PC-3 (cell line): ENCODE measurements around the gene HBB. TPM values are rescaled to one million over a fixed set of nuclear protein-coding genes. Genes with fewer than 3 reads are reported as not detected.
"Not testable (repeated sequence)": the region's sequence is repeated elsewhere in the genome, so short reads cannot be mapped to it uniquely, and the experiment has no call there.

ENCODE experiments used
- ATAC-seq: fragments of 200-7000 bp; cut with Tn5 transposase; 2 replicates; pipeline ENCODE4 v1.9.1; 2020; ENCODE audit warnings: mild to moderate bottlenecking, moderate library complexity
- BruUV-seq: library from RNA; stranded (reverse); fragments of 400-500 nt; replicated peaks from 2 replicates; lab custom pipeline; 2021; lab: Mats Ljungman, UMichigan
- CTCF ChIA-PET: fragments of 300-600 bp; sonication (Branson Sonifier 250); formaldehyde crosslinking; loops from one replicate; lab custom pipeline; 2022; ENCODE audit warnings: antibody characterized with exemption; lab: Charles Lee
- POLR2A ChIA-PET: fragments of 300-600 bp; sonication (Branson Sonifier 250); formaldehyde crosslinking; loops from one replicate; lab custom pipeline; 2022; ENCODE audit warnings: antibody characterized with exemption; ENCODE audit not compliant: unreplicated experiment; lab: Charles Lee
- DNase-seq: peaks from one replicate; pipeline ENCODE4 v3.0.0-alpha.2; 2015
- H2AFZ ChIP-seq: fragments of 300-600 bp; sonication (generic); 2 replicates; pipeline ENCODE4 v1.6.0; 2016; ENCODE audit warnings: antibody characterized with exemption, low read length
- H3F3A ChIP-seq: fragments of 300-600 bp; sonication (generic); one replicate; pipeline ENCODE4 v1.6.0; 2017; ENCODE audit warnings: antibody characterized with exemption, low read length, control low read depth, mild to moderate bottlenecking; ENCODE audit not compliant: unreplicated experiment
- H3K27ac ChIP-seq: fragments of 300-600 bp; sonication (generic); 2 replicates; pipeline ENCODE4 v1.5.1; 2016; ENCODE audit warnings: mild to moderate bottlenecking, low read length
- H3K27me3 ChIP-seq: fragments of 300-600 bp; sonication (generic); 2 replicates; pipeline ENCODE4 v1.6.1; 2016; ENCODE audit warnings: low read length, mixed read lengths
- H3K36me3 ChIP-seq: fragments of 300-600 bp; sonication (generic); 2 replicates; pipeline ENCODE4 v1.6.1; 2016; ENCODE audit warnings: low read depth, mixed run types, low read length, mixed read lengths
- H3K4me1 ChIP-seq: fragments of 300-600 bp; sonication (generic); 2 replicates; pipeline ENCODE4 v1.5.1; 2016; ENCODE audit warnings: low read length; ENCODE audit not compliant: insufficient read depth
- H3K4me2 ChIP-seq: fragments of 300-600 bp; sonication (generic); 2 replicates; pipeline ENCODE4 v1.6.0; 2016; ENCODE audit warnings: low read length
- H3K4me3 ChIP-seq: fragments of 300-600 bp; sonication (generic); 2 replicates; pipeline ENCODE4 v1.5.1; 2016; ENCODE audit warnings: mild to moderate bottlenecking, low read length, mixed read lengths
- H3K79me2 ChIP-seq: fragments of 300-600 bp; sonication (generic); 2 replicates; pipeline ENCODE4 v1.6.1; 2017; ENCODE audit warnings: low read length, mixed read lengths
- H3K9ac ChIP-seq: fragments of 300-600 bp; sonication (generic); 2 replicates; pipeline ENCODE4 v1.6.0; 2016; ENCODE audit warnings: mild to moderate bottlenecking, low read length
- H3K9me2 ChIP-seq: fragments of 300-600 bp; sonication (generic); replicated peaks from 2 replicates; pipeline ENCODE4 v1.6.1; 2016; ENCODE audit warnings: mixed run types, low read length, mixed read lengths
- H3K9me3 ChIP-seq: fragments of 300-600 bp; sonication (generic); 2 replicates; pipeline ENCODE4 v1.6.1; 2016; ENCODE audit warnings: low read length, mixed read lengths
- H4K20me1 ChIP-seq: fragments of 300-600 bp; sonication (generic); 2 replicates; pipeline ENCODE4 v1.6.1; 2016; ENCODE audit warnings: low read length, mixed read lengths
- EZH2 ChIP-seq: fragments of 300-600 bp; sonication (generic); IDR thresholded peaks from one replicate; pipeline ENCODE4 v1.6.1; 2017; ENCODE audit warnings: antibody characterized with exemption, mild to moderate bottlenecking, low read length; ENCODE audit not compliant: unreplicated experiment
- EZH2phosphoT487 ChIP-seq: fragments of 300-600 bp; sonication (generic); IDR thresholded peaks from 2 replicates; pipeline ENCODE4 v1.6.1; 2018; ENCODE audit warnings: mild to moderate bottlenecking, antibody characterized with exemption, low read length, borderline replicate concordance
- intact Hi-C: fragments of 100-400 bp; cut with micrococcal nuclease; formaldehyde crosslinking; loops from 2 replicates; pipeline ENCODE4 v1.9.0; 2023
- total RNA-seq: library from RNA; depleted of rRNA; stranded (reverse); fragments of >200 nt; gene quantifications from 2 replicates; pipeline ENCODE4 v1.2.3, GENCODE V29; 2014
- TF ChIP-seq, protein P1 (sequence below): fragments of 300-600 bp; sonication (generic); conservative IDR thresholded peaks from 2 replicates; pipeline ENCODE4 v1.5.1; 2017; ENCODE audit warnings: antibody characterized with exemption, low read depth, mild to moderate bottlenecking, low read length

The HBB gene
- total RNA-seq, 1 experiment from 2014 or later: not detected

DNA sequence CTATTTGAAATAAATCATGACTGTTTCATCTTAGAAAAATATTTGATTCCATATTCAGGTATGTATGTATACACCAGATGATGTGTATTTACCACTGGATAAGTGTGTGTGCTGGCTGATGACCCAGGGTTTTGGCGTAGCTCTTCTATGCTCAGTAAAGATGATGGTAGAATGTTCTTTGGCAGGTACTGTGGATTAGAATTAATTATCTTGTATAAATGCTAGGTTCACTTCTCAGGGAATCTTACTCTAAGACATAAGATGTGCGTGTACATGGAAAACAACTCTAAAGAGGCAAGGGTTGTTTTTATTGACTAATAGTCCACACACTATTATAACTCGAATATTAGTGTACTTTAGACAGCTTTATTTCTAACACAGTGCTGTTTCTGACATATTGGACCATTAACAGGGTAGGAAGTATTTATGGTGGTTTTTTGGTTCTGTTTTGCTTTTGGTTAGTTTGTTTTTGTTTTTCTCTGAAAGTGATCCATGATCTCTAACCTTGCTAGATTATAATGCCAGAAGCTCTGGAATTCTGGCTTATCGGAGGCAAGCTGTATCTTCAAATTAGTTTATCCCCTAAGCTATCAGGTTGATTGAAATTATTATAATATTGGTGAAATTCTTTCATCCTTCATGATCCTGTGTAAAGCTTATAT is 23.8 kb upstream of the HBB start:
- Histone ChIP-seq H3K4me3 (no peak overlapping the region), H3K4me2 (no peak overlapping the region), H3K27ac (no peak overlapping the region), H4K20me1 (no peaks in the 10 kb centered on the region), H3K9me2 (no peaks in the 10 kb centered on the region), H3F3A (no peaks in the 10 kb centered on the region), H3K9ac (no peak overlapping the region), H3K9me3 (no peaks in the 10 kb centered on the region), H3K36me3 (no peaks in the 10 kb centered on the region), H3K27me3 (peaks cover 8% of the 10 kb centered on the region), H3K4me1 (no peaks in the 10 kb centered on the region), H3K79me2 (no peaks in the 10 kb centered on the region), H2AFZ (no peak overlapping the region)
- TF ChIP-seq EZH2phosphoT487 (no peak), EZH2 (no peak)
- TF ChIP-seq, protein P1, sequence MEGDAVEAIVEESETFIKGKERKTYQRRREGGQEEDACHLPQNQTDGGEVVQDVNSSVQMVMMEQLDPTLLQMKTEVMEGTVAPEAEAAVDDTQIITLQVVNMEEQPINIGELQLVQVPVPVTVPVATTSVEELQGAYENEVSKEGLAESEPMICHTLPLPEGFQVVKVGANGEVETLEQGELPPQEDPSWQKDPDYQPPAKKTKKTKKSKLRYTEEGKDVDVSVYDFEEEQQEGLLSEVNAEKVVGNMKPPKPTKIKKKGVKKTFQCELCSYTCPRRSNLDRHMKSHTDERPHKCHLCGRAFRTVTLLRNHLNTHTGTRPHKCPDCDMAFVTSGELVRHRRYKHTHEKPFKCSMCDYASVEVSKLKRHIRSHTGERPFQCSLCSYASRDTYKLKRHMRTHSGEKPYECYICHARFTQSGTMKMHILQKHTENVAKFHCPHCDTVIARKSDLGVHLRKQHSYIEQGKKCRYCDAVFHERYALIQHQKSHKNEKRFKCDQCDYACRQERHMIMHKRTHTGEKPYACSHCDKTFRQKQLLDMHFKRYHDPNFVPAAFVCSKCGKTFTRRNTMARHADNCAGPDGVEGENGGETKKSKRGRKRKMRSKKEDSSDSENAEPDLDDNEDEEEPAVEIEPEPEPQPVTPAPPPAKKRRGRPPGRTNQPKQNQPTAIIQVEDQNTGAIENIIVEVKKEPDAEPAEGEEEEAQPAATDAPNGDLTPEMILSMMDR: no peak
- ChIA-PET POLR2A (no interaction called here), CTCF (no interaction called here)
- no TSS peak for BruUV-seq
- DNase-seq (no peak), ATAC-seq (no peak)
- intact Hi-C loops: no loop called here

DNA sequence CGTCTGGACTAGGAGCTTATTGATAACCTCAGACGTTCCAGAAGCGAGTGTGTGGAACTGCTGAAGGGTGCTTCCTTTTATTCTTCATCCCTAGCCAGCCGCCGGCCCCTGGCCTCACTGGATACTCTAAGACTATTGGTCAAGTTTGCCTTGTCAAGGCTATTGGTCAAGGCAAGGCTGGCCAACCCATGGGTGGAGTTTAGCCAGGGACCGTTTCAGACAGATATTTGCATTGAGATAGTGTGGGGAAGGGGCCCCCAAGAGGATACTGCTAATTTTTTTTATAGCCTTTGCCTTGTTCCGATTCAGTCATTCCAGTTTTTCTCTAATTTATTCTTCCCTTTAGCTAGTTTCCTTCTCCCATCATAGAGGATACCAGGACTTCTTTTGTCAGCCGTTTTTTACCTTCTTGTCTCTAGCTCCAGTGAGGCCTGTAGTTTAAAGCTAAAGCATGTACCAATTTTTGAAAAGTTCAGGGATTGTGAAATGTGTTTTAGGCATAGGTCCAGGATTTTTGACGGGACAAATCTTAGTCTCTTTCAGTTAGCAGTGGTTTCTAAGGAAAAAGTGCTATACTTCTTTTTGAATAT is 23.0 kb upstream of the HBB start, which contains the start of gene HBG1:
Gene HBG1 (minus strand): TSS at position 51 of the 590 bp plus-strand sequence. CDS start 53 bp downstream, outside the sequence.
- POLR2A ChIA-PET, intact Hi-C loops, H3F3A ChIP-seq, ATAC-seq, H3K36me3 ChIP-seq, H3K4me3 ChIP-seq, H2AFZ ChIP-seq, DNase-seq, H3K9ac ChIP-seq, H4K20me1 ChIP-seq, BruUV-seq, H3K79me2 ChIP-seq, H3K9me3 ChIP-seq, CTCF ChIA-PET, H3K9me2 ChIP-seq, H3K4me1 ChIP-seq, H3K27ac ChIP-seq, H3K4me2 ChIP-seq: not testable (repeated sequence)
- peaks cover 15% of the 10 kb centered on the region for H3K27me3 ChIP-seq

GRCh38 chr11:5248498-5248897 is 21.6 kb upstream of the HBB start:
- H3F3A ChIP-seq, H3K36me3 ChIP-seq, H4K20me1 ChIP-seq, H3K4me2 ChIP-seq, H3K9me3 ChIP-seq, H3K9me2 ChIP-seq, DNase-seq, H2AFZ ChIP-seq, H3K27ac ChIP-seq, CTCF ChIA-PET, intact Hi-C loops, H3K9ac ChIP-seq, H3K4me3 ChIP-seq, BruUV-seq, H3K79me2 ChIP-seq, POLR2A ChIA-PET, H3K4me1 ChIP-seq, ATAC-seq: not testable (repeated sequence)
- peaks cover 21% of the 10 kb centered on the region for H3K27me3 ChIP-seq
